ENCODE measurements around the gene PDILT.

Gene PDILT

GRCh38 chr16:20401066-20401465 lies 3.5 kb downstream of the PDILT start:
- Histone ChIP-seq H3K9ac (ENCODE audit: low read depth, low read length) (no peak overlapping the region), H3K4me3 (ENCODE audit: low read length) (no peak overlapping the region), H3K4me1 (ENCODE audit: control insufficient read depth, insufficient read depth, low read length) (no peaks in the 10 kb centered on the region), H3K4me2 (ENCODE audit: low read length) (no peak overlapping the region), H3K9me3 (replicated peaks; ENCODE audit: low read length) (no peaks in the 10 kb centered on the region), H3K36me3 (ENCODE audit: insufficient read depth, low read length) (no peaks in the 10 kb centered on the region), H3K27me3 (ENCODE audit: control insufficient read depth, insufficient read depth, low read length) (no peaks in the 10 kb centered on the region)

- no peak overlapping the region for H3K9ac ChIP-seq (ENCODE audit: low read depth, low read length)
- no peak overlapping the region for H3K4me2 ChIP-seq (ENCODE audit: low read length)
- no peaks in the 10 kb centered on the region for H3K36me3 ChIP-seq (ENCODE audit: insufficient read depth, low read length)
- H3K27me3 ChIP-seq (ENCODE audit: control insufficient read depth, insufficient read depth, low read length) = no peaks in the 10 kb centered on the region
- H3K4me3 ChIP-seq (ENCODE audit: low read length) = no peak overlapping the region
- no peaks in the 10 kb centered on the region for H3K4me1 ChIP-seq (ENCODE audit: control insufficient read depth, insufficient read depth, low read length)
- no peaks in the 10 kb centered on the region for H3K9me3 ChIP-seq (replicated peaks; ENCODE audit: low read length)
Measured at GRCh38 chr16:20399185-20399584, 5.4 kb downstream of the PDILT start.

GRCh38 chr16:20398603-20399002 lies 5.9 kb downstream of the PDILT start:
- Histone ChIP-seq H3K9me3 (replicated peaks; ENCODE audit: low read length) (no peaks in the 10 kb centered on the region), H3K27me3 (ENCODE audit: control insufficient read depth, insufficient read depth, low read length) (no peaks in the 10 kb centered on the region), H3K4me3 (ENCODE audit: low read length) (no peak overlapping the region), H3K9ac (ENCODE audit: low read depth, low read length) (no peak overlapping the region), H3K36me3 (ENCODE audit: insufficient read depth, low read length) (no peaks in the 10 kb centered on the region), H3K4me1 (ENCODE audit: control insufficient read depth, insufficient read depth, low read length) (no peaks in the 10 kb centered on the region), H3K4me2 (ENCODE audit: low read length) (no peak overlapping the region)

- H3K4me2 ChIP-seq (ENCODE audit: low read length) = no peak overlapping the region
- no peak overlapping the region for H3K4me3 ChIP-seq (ENCODE audit: low read length)
- no peaks in the 10 kb centered on the region for H3K27me3 ChIP-seq (ENCODE audit: control insufficient read depth, insufficient read depth, low read length)
- H3K9me3 ChIP-seq (replicated peaks; ENCODE audit: low read length) = no peaks in the 10 kb centered on the region
- no peaks in the 10 kb centered on the region for H3K4me1 ChIP-seq (ENCODE audit: control insufficient read depth, insufficient read depth, low read length)
- H3K36me3 ChIP-seq (ENCODE audit: insufficient read depth, low read length) = no peaks in the 10 kb centered on the region
- H3K9ac ChIP-seq (ENCODE audit: low read depth, low read length) = no peak overlapping the region
Measured at GRCh38 chr16:20397468-20398074, 7.0 kb downstream of the PDILT start.

GRCh38 chr16:20396846-20397467 lies 7.6 kb downstream of the PDILT start:
- Histone ChIP-seq H3K36me3 (ENCODE audit: insufficient read depth, low read length) (no peaks in the 10 kb centered on the region), H3K4me1 (ENCODE audit: control insufficient read depth, insufficient read depth, low read length) (no peaks in the 10 kb centered on the region), H3K27me3 (ENCODE audit: control insufficient read depth, insufficient read depth, low read length) (no peaks in the 10 kb centered on the region), H3K9ac (ENCODE audit: low read depth, low read length) (no peak overlapping the region), H3K9me3 (replicated peaks; ENCODE audit: low read length) (no peaks in the 10 kb centered on the region), H3K4me2 (ENCODE audit: low read length) (no peak overlapping the region), H3K4me3 (ENCODE audit: low read length) (no peak overlapping the region)

- Histone ChIP-seq H3K9ac (ENCODE audit: low read depth, low read length) (no peak overlapping the region), H3K27me3 (ENCODE audit: control insufficient read depth, insufficient read depth, low read length) (no peaks in the 10 kb centered on the region), H3K4me2 (ENCODE audit: low read length) (no peak overlapping the region), H3K4me3 (ENCODE audit: low read length) (no peak overlapping the region), H3K4me1 (ENCODE audit: control insufficient read depth, insufficient read depth, low read length) (no peaks in the 10 kb centered on the region), H3K36me3 (ENCODE audit: insufficient read depth, low read length) (no peaks in the 10 kb centered on the region), H3K9me3 (replicated peaks; ENCODE audit: low read length) (no peaks in the 10 kb centered on the region)
Measured at GRCh38 chr16:20395946-20396345, 8.6 kb downstream of the PDILT start.

- no peak overlapping the region for H3K4me2 ChIP-seq (ENCODE audit: low read length)
- no peaks in the 10 kb centered on the region for H3K9me3 ChIP-seq (replicated peaks; ENCODE audit: low read length)
- no peak overlapping the region for H3K4me3 ChIP-seq (ENCODE audit: low read length)
- no peaks in the 10 kb centered on the region for H3K36me3 ChIP-seq (ENCODE audit: insufficient read depth, low read length)
- H3K4me1 ChIP-seq (ENCODE audit: control insufficient read depth, insufficient read depth, low read length) = no peaks in the 10 kb centered on the region
- H3K9ac ChIP-seq (ENCODE audit: low read depth, low read length) = no peak overlapping the region
- no peaks in the 10 kb centered on the region for H3K27me3 ChIP-seq (ENCODE audit: control insufficient read depth, insufficient read depth, low read length)
Measured at GRCh38 chr16:20393801-20394577, 10.5 kb downstream of the PDILT start.

- H3K9me3 ChIP-seq (replicated peaks; ENCODE audit: low read length) = no peaks in the 10 kb centered on the region
- no peak overlapping the region for H3K4me2 ChIP-seq (ENCODE audit: low read length)
- H3K4me1 ChIP-seq (ENCODE audit: control insufficient read depth, insufficient read depth, low read length) = no peaks in the 10 kb centered on the region
- no peaks in the 10 kb centered on the region for H3K36me3 ChIP-seq (ENCODE audit: insufficient read depth, low read length)
- H3K4me3 ChIP-seq (ENCODE audit: low read length) = no peak overlapping the region
- no peak overlapping the region for H3K9ac ChIP-seq (ENCODE audit: low read depth, low read length)
- H3K27me3 ChIP-seq (ENCODE audit: control insufficient read depth, insufficient read depth, low read length) = peaks cover 5% of the 10 kb centered on the region
Measured at GRCh38 chr16:20391045-20391444, 13.5 kb downstream of the PDILT start.

GRCh38 chr16:20388854-20389253 lies 15.7 kb downstream of the PDILT start:
- H3K4me3 ChIP-seq (ENCODE audit: low read length) = no peak overlapping the region
- H3K4me1 ChIP-seq (ENCODE audit: control insufficient read depth, insufficient read depth, low read length) = no peaks in the 10 kb centered on the region
- peaks cover 5% of the 10 kb centered on the region for H3K27me3 ChIP-seq (ENCODE audit: control insufficient read depth, insufficient read depth, low read length)
- no peak overlapping the region for H3K9ac ChIP-seq (ENCODE audit: low read depth, low read length)
- no peaks in the 10 kb centered on the region for H3K36me3 ChIP-seq (ENCODE audit: insufficient read depth, low read length)
- H3K9me3 ChIP-seq (replicated peaks; ENCODE audit: low read length) = no peaks in the 10 kb centered on the region
- no peak overlapping the region for H3K4me2 ChIP-seq (ENCODE audit: low read length)

- peaks cover 5% of the 10 kb centered on the region for H3K27me3 ChIP-seq (ENCODE audit: control insufficient read depth, insufficient read depth, low read length)
- H3K9ac ChIP-seq (ENCODE audit: low read depth, low read length) = no peak overlapping the region
- no peak overlapping the region for H3K4me3 ChIP-seq (ENCODE audit: low read length)
- no peaks in the 10 kb centered on the region for H3K4me1 ChIP-seq (ENCODE audit: control insufficient read depth, insufficient read depth, low read length)
- H3K36me3 ChIP-seq (ENCODE audit: insufficient read depth, low read length) = no peaks in the 10 kb centered on the region
- no peak overlapping the region for H3K4me2 ChIP-seq (ENCODE audit: low read length)
- no peaks in the 10 kb centered on the region for H3K9me3 ChIP-seq (replicated peaks; ENCODE audit: low read length)
Measured at GRCh38 chr16:20387978-20388377, 16.6 kb downstream of the PDILT start.

GRCh38 chr16:20385844-20386832 lies 18.4 kb downstream of the PDILT start:
- no peaks in the 10 kb centered on the region for H3K36me3 ChIP-seq (ENCODE audit: insufficient read depth, low read length)
- no peak overlapping the region for H3K9ac ChIP-seq (ENCODE audit: low read depth, low read length)
- H3K27me3 ChIP-seq (ENCODE audit: control insufficient read depth, insufficient read depth, low read length) = peaks cover 5% of the 10 kb centered on the region
- no peak overlapping the region for H3K4me3 ChIP-seq (ENCODE audit: low read length)
- no peaks in the 10 kb centered on the region for H3K9me3 ChIP-seq (replicated peaks; ENCODE audit: low read length)
- H3K4me2 ChIP-seq (ENCODE audit: low read length) = no peak overlapping the region
- H3K4me1 ChIP-seq (ENCODE audit: control insufficient read depth, insufficient read depth, low read length) = no peaks in the 10 kb centered on the region

All from skeletal muscle satellite cell (primary cell).